ENCODE data around the gene APOBR.

- TF ChIP-seq CTCF (IDR thresholded peaks at IDR 0.05; ENCODE audit: poor library complexity) (no peak), EZH2 (IDR thresholded peaks at IDR 0.05; ENCODE audit: borderline replicate concordance) (no peak), EZH2phosphoT487 (IDR thresholded peaks at IDR 0.05; ENCODE audit: low read depth, severe bottlenecking, unreplicated experiment) (no peak)
Observed at GRCh38 chr16:28486266-28486665, 8.2 kb upstream of the APOBR start.
